ENCODE data around the gene MYOZ3. TPM values are rescaled to one million over a fixed set of nuclear protein-coding genes. Genes with fewer than 3 reads are reported as not detected.

MYOZ3 gene
- total RNA-seq, 1 donor from 2014 or later, result 5.5 TPM

DNA sequence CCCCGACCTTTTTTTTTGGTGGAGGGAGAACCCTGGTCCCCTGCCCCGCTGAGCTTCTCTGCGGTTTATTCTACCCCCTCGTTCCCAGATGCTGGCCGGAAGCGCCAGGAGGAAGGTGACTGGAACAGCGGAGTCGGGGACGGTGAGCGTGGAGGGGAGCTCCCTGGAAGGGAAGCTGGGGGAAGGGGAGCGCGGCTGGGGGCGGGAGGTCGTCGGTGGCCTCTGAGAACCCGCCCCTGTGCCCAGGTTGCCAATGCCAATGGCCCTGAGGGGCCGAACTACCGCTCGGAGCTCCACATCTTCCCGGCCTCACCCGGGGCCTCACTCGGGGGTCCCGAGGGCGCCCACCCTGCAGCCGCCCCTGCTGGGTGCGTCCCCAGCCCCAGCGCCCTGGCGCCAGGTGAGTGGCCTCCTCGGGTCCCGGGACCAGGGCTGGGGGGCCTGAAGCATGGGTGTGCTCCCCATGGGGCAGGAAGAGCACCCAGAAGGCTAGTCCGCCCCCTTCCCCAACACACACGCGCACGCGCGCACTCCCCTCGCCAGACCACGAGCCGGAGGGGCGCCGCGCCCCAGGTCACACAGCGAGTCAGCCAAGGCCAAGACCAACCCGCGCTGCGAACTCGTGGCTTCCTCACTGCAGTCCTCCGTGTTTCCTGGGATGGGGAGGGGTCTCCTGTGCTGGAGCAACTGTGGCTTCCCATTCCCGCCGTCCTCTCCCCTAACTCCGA is 10.6 kb downstream of the MYOZ3 start:
- intact Hi-C loops (cut with DNase I), result loop anchor here (5.0 kb wide), 1 partner anchor 109 kb away; no protein-coding TSS in a partner anchor
- no peak for ATAC-seq
- no peak for DNase-seq (ENCODE audit: missing footprints)

DNA sequence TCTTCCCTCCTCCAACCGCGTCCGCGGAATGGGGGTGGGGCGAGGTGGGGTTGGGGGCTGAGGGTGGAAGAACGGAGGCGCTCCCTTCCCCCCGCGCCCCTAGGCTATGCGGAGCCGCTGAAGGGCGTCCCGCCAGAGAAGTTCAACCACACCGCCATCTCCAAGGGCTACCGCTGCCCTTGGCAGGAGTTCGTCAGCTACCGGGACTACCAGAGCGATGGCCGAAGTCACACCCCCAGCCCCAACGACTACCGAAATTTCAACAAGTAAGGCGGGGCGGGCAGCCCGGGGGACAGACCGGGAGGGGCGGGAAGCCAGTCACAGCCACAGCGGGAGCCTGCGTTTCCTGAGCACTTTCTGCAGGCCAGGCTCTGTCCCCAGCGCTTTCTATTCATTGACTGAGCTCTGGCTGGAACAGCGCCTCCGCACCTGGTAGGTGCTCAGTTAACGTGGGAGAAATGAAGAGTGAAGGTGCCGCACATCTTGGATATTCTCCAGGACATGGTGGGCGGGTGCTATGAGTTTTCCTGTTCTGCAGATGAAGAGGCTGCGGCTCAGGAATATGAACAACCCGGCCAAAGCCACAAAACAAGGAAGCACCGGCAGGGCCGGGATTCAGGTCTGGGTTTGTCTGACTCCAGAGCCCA is 11.3 kb downstream of the MYOZ3 start:
- intact Hi-C loops (cut with DNase I), result loop anchor here (5.0 kb wide), 1 partner anchor 110 kb away; no protein-coding TSS in a partner anchor
- ATAC-seq, result peak; percentile 17
- no peak for DNase-seq (ENCODE audit: missing footprints)

DNA sequence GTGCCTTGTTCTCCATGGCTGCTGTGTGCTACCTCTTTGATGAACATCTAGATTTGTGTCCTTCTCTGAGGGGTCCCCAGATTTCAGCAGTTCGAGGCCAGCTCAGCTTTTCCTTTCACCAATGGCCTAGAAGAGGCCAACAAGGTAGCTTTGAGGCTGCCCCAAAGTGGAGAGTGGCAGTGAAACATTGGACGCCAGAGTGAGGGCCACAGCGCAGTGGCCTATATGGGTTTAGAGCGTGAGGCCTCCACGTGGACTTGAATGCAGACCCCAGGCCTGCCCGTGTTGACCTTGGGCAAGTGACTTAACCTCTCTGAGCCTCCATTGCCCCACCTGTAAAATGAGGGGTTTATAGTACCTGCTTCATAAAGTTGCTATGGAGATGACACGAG is 11.8 kb downstream of the MYOZ3 start:
- intact Hi-C loops (cut with DNase I), result loop anchor here (5.0 kb wide), 1 partner anchor 111 kb away; no protein-coding TSS in a partner anchor
- no peak for DNase-seq (ENCODE audit: missing footprints)
- no peak for ATAC-seq

DNA sequence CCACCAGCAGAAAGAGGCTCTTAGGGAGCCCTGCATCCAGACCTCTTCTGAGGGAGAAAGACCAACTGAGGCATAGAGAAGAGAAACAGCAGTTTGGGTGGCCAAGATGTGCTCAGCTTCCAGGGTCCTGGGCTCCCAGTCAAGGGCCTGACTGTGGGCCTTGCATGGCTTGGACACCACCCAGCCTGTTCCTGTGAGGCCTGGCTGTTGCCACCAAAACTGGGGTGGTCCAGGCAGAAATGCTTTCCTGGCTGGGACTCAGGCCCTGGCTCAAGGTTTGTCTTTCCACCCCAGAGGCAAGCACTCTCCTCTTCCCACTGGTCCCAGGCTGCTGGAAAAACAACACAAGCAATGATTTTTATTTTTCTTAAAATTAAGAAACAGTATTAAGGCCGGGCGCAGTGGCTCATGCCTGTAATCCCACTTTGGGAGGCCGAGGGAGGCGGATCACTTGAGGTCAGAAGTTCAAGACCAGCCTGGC is 13.3 kb downstream of the MYOZ3 start:
- ATAC-seq, result peak; percentile 71
- intact Hi-C loops (cut with DNase I), result loop anchor here (5.0 kb wide), 1 partner anchor 112 kb away; no protein-coding TSS in a partner anchor

DNA sequence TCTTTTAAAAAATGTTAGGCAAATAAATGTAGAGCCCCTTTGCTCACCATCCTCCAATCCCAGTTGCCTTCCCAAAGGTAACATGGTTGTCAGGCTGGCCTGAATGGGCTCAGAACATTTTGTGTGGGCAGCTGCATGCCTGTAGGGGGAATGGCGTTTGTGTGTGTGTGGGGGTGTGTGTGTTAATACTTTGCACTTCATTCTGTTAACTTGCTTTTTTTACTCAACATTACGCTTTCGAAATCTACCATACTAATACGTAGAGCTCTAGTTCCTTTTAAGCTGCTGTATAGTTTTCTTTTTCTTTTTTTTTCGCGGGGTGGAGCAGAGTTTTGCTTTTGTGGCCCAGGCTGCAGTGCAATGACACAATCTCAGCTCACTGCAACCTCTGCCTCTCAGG is 14.0 kb downstream of the MYOZ3 start:
- intact Hi-C loops (cut with DNase I), result no loop called here
- no peak for ATAC-seq
- no peak for DNase-seq (ENCODE audit: missing footprints)

More for the DNA sequence above, 13.3 kb downstream of the MYOZ3 start:
- DNase-seq (ENCODE audit: missing footprints), result peak; percentile 82

DNA sequence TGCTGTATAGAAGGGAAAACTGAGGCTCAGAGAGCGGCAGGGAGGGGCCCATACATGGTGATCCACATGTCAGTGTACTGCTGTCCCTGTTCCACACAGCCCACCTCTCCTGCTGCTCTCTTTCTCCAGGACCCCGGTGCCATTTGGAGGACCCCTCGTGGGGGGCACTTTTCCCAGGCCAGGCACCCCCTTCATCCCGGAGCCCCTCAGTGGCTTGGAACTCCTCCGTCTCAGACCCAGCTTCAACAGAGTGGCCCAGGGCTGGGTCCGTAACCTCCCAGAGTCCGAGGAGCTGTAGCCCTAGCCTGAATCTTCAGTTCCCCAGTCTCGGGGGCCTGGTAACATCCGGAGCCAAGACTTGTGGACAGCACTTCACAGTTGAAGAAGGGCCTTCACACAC is 15.5 kb downstream of the MYOZ3 start:
- DNase-seq (ENCODE audit: missing footprints), result no peak
- ATAC-seq, result no peak
- intact Hi-C loops (cut with DNase I), result no loop called here

DNA sequence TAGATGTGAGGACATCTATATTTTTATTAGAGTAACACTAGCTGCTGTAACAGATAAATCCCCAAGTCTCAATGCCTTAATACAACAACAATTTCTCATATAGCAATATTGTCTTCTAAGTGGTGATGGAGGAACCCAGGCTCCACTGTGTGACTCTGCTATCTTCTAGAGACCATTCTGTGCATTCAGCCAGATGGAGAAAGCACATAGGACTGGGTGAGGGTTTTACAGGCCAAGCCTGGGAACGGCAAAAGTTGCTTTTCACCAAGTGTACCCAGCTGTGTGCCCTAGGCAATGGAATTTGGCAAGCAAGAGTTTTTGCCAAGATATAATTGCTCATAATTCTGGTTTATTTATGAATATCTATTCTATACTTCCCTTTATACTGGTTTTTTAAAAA is 28.1 kb downstream of the MYOZ3 start:
- DNase-seq (ENCODE audit: missing footprints) (no peak), ATAC-seq (no peak)
- intact Hi-C loops (cut with DNase I), result no loop called here

DNA sequence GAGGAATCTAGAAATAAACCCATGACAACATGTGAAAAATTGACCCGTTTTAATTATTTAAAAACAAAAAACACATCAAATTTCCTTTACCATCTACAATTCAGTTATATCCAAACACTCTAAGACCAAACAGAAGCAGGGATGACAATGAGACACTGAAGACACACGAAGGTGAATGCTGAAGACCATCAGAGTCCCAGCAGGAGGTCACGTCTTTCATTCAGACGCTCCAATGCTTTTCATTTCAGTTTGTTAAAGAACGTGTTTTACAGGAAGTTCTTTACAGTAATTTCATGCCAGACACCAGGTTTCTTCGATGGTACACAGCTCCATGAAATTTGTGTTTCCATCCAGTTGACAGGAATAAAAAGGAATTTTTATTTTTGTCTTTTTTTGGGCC is 29.7 kb downstream of the MYOZ3 start:
- no peak for ATAC-seq
- intact Hi-C loops (cut with DNase I), result no loop called here
- DNase-seq (ENCODE audit: missing footprints), result no peak

DNA sequence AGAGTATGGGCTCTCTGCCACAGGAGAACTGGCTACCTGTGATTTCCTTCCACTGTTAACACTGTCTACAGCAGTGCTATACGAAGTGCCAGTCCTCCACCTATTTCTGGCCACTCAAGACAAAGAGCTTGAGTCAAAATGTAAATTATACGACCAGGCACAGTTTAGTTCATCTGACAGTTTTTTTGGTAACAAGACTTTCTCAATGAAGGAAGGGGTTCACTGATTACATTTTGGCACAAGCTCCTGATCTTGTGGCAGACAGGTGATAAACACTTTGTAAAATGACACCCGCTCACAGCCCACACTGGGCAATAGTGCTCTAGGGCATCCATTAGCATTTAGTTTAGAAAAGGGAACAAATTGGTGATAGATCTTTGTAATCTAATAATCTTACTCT is 31.2 kb downstream of the MYOZ3 start:
- intact Hi-C loops (cut with DNase I), result no loop called here

DNA sequence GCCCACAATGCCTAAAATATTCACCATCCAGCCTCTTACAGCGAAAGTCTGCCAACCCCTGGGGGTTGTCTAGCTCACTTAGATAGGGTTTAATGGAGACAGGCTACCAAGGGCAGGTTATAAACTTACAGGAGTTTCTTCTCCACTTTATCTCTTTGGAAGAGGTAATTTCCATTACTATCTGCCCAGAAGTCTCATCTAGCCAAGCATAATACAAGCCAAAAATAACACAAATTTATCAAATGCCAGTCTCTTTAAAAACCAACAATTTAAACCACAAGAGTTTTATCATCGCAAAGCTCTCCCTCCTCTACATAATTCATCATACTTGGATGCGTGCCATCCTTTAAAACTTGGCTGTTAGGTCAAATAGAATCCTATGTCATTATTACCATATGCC is 33.6 kb downstream of the MYOZ3 start:
- intact Hi-C loops (cut with DNase I), result no loop called here
- no peak for ATAC-seq

More for the DNA sequence above, 31.2 kb downstream of the MYOZ3 start:
- ATAC-seq (no peak), DNase-seq (ENCODE audit: missing footprints) (no peak)

DNA sequence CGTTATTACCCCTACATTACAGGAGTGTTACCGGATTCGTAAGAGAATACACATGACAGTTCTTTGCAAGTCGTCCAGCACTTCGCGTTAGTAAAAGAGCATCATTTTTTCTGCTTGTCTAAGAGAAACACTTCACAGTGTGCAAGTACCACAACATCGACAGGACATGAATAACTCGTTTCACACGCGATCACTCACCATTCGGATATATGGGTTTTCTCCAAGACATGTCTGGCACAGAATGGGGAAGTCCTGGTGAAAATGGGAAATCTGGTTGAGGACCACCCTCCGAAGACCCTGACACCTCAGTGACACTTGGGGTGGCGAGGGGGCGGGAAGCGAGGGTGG is 39.2 kb downstream of the MYOZ3 start:
- intact Hi-C loops (cut with DNase I), result loop anchor here (5.0 kb wide), 3 partner anchors 43 to 147 kb away; partner anchors contain the start of genes IRGM and SMIM3
- ATAC-seq (no peak), DNase-seq (ENCODE audit: missing footprints) (no peak)

More for the DNA sequence above, 33.6 kb downstream of the MYOZ3 start:
- DNase-seq (ENCODE audit: missing footprints), result no peak

DNA sequence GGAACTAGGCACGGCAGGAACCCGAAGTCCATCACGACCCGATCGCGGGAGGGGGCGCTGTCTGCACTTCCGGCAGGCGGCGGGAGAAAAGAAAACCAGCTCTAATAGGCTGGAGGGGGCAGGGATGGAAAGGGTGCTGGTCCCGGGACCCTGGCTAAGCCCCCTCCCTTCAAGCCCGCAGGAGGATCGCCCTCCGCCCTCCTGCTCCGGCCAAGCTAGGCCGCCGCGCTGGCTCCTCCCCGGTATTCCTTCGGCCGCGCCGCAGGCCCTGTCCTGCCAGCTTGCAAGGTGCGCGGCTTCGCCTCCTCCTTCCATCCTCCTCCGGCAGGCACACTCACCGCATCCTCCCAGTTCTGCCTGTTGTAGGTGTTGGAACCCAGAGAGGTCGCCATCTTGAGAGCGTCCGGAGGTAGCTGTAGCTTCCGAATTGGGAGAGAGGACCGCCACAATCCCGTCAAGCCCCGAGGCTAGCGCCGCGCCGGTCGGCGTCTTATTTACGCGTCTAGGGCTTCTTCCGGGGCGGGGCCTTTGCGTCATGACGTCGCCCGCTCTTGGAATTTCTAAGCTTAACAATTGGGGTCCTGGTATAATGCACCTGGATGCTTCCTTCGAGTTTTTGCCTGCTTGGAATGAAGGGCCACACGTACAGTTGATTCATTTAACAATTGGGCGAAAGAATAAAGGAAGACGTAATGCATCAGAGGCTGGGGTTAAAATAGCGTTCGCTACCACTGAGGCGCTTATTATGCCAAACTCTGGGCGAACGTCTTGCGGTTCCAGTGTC is 39.7 kb downstream of the MYOZ3 start, which contains the start of gene RBM22:
RBM22 (minus strand) TSS at position 469 of the 784 bp plus-strand sequence; CDS start at position 392, 77 bp downstream.
- peak; percentile 97 for DNase-seq (ENCODE audit: missing footprints)
- peak; percentile 99 for ATAC-seq
- intact Hi-C loops (cut with DNase I), result loop anchor here (5.0 kb wide), 3 partner anchors 43 to 147 kb away; partner anchors contain the start of genes IRGM and SMIM3

DNA sequence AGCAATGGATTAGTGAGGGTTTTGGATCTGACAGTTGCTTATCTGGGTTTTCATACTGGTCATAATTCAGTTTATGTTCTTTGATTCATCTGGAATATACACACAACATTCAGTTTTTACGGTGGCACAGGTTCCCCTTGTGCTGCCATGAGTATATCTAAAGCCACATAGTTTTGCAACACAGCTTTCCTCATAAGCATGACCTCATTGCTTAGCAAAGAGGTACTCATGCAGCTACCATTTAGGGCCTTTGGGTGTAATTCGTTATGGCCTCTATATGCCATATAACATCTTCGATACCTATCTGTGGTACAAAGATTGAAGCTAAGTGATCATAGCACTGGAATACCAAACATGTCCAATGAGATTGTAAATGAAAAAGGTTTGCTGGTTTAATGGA is 42.7 kb downstream of the MYOZ3 start:
- DNase-seq (ENCODE audit: missing footprints) (no peak), ATAC-seq (no peak)
- intact Hi-C loops (cut with DNase I), result loop anchor here (5.0 kb wide), 3 partner anchors 46 to 144 kb away; partner anchors contain the start of genes IRGM and SMIM3

DNA sequence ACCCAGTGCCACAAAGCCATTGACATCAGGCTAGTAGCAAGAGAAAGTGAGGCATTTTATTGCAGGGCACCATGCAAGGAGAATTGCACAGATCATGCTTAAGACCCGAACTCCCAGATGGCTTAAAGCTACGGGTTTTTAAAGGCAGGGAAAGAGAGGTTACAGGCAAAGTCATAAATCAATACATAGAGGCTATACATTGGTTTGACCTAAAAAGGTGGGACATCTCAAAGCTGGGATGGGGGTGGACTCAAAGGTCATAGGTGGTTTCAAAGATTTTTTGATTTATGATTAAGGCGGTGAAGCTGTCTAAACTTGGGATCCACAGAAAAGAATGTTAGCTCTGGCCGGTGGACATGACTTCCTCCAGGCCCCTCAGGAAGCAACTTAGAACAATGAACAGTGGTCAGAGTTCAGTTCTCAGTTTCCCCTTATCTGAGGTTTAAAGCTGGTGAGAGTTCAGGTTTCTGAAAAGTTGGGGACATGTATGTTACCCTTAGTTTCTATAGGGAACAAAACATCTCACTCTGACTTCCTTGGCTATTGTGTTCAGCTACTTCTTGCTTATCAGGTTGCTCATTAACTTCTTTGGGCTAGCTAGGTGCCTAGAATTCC is 45.8 kb downstream of the MYOZ3 start:
- DNase-seq (ENCODE audit: missing footprints), result no peak
- ATAC-seq, result no peak
- intact Hi-C loops (cut with DNase I), result no loop called here

DNA sequence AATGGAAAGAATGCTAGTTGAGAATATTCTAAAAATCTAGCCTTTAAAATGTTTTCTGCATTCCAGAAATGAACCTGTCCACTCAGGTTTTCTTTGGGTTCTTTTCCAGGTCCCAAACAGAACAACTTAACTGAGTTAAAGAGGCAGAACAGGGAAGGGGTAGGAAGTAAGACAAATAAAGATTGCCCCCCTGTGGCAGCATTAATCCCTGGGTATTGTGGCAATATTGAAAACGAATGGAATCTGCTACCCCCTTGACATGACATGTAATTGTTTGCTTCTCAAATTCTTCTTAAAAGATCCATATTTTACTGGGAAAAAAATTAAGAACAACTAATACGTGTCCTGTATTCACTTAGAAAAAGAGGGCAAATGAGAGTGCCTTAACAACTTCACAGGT is 49.1 kb downstream of the MYOZ3 start:
- no peak for ATAC-seq
- DNase-seq (ENCODE audit: missing footprints), result no peak
- intact Hi-C loops (cut with DNase I), result loop anchor here (1.0 kb wide), 1 partner anchor 149 kb away; no protein-coding TSS in a partner anchor

DNA sequence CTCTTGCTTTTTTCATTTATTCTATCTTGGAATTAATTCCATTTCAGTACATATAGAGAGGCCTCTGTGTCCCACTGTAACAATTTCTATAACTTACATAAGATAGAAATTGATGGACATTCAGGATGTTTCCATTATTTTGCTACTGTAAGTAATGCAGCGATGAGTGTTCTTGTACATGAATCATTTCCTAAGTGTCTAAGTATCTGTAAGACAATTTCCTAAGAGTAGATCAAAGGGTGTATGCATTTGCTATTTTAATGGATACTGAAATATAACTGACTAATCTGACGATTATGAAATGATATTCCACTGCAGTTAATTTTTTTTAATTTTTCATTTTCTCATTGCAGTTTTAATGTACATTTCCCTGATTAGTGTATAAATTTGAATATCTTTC is 62.8 kb downstream of the MYOZ3 start:
- DNase-seq (ENCODE audit: missing footprints) (no peak), ATAC-seq (no peak)
- intact Hi-C loops (cut with DNase I), result no loop called here
